B cell (primary cell): ENCODE measurements around the gene CLEC18C.

Source experiments
- EZH2 ChIP-seq: IDR thresholded peaks from 2 replicates; pipeline ENCODE4 v1.6.1; 2012; ENCODE audit warnings: borderline replicate concordance, low read depth, mild to moderate bottlenecking, moderate library complexity, low read length; ENCODE audit not compliant: insufficient read depth, poor library complexity, severe bottlenecking
- TF ChIP-seq, protein P1 (sequence below): fragments of 200-600 bp; IDR thresholded peaks from one replicate; pipeline ENCODE4 v1.8.0; 2022; ENCODE audit warnings: antibody characterized with exemption, mild to moderate bottlenecking

GRCh38 chr16:70156207-70156978, 17.2 kb upstream of the CLEC18C start:
- TF ChIP-seq, protein P1, sequence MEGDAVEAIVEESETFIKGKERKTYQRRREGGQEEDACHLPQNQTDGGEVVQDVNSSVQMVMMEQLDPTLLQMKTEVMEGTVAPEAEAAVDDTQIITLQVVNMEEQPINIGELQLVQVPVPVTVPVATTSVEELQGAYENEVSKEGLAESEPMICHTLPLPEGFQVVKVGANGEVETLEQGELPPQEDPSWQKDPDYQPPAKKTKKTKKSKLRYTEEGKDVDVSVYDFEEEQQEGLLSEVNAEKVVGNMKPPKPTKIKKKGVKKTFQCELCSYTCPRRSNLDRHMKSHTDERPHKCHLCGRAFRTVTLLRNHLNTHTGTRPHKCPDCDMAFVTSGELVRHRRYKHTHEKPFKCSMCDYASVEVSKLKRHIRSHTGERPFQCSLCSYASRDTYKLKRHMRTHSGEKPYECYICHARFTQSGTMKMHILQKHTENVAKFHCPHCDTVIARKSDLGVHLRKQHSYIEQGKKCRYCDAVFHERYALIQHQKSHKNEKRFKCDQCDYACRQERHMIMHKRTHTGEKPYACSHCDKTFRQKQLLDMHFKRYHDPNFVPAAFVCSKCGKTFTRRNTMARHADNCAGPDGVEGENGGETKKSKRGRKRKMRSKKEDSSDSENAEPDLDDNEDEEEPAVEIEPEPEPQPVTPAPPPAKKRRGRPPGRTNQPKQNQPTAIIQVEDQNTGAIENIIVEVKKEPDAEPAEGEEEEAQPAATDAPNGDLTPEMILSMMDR, result no peak
- no peak for TF ChIP-seq EZH2
